Prostate gland (tissue), 2 donors: Measurements from ENCODE around the gene POLA2. TPM values are rescaled to one million over a fixed set of nuclear protein-coding genes. Genes with fewer than 3 reads are reported as not detected.

Experiments used
- DNase-seq: peaks from one replicate; pipeline ENCODE4 v3.0.0-alpha.2; 2019; ENCODE audit warnings: low spot score
- H3K27ac ChIP-seq, 2 donors: fragments of 200-600 bp; sonication (generic); 2 replicates each; pipeline ENCODE4 v1.5.1; 2017 to 2019
- H3K27me3 ChIP-seq: fragments of 200-600 bp; sonication (generic); replicated peaks from 2 replicates; pipeline ENCODE4 v1.5.1; 2019; ENCODE audit not compliant: insufficient read depth
- H3K36me3 ChIP-seq, 2 donors: fragments of 200-600 bp; sonication (generic); 1 replicate in 1 of 2; 2 replicates in 1 of 2; pipeline versions ENCODE4 v1.5.1 to v1.8.1; 2017 to 2019
- H3K4me1 ChIP-seq: fragments of 200-600 bp; sonication (generic); replicated peaks from 2 replicates; pipeline ENCODE4 v1.5.1; 2019
- H3K4me3 ChIP-seq, 2 donors: fragments of 200-600 bp; sonication (generic); 2 replicates each; pipeline ENCODE4 v1.5.1; 2017 to 2019
- H3K9me3 ChIP-seq: fragments of 200-600 bp; sonication (generic); 2 replicates; pipeline ENCODE4 v1.5.1; 2017
- CTCF ChIP-seq, 4 experiments: fragments of 200-600 bp in 2 of 4; fragments of 450-650 bp in 2 of 4; sonication (generic) in 2 of 4; IDR thresholded peaks; 1 replicate in 3 of 4; 2 replicates in 1 of 4; pipeline ENCODE4 v1.5.1; 2016 to 2019; ENCODE audit warnings: antibody characterized with exemption in 4 of 4, mild to moderate bottlenecking in 2 of 4, moderate library complexity in 2 of 4
- POLR2A ChIP-seq: fragments of 450-650 bp; IDR thresholded peaks from one replicate; pipeline ENCODE4 v1.6.1; 2016; ENCODE audit warnings: antibody characterized with exemption, mild to moderate bottlenecking
- POLR2AphosphoS5 ChIP-seq: sonication (generic); formaldehyde crosslinking; IDR thresholded peaks from one replicate; pipeline ENCODE4 v1.6.1; 2017; ENCODE audit warnings: antibody characterized with exemption
- WGBS: methylation state at CpG from one replicate; pipeline ENCODE4 v1.1.5; 2018; 5-methylcytosine and 5-hydroxymethylcytosine counted together
- intact Hi-C: fragments of 100-400 bp; cut with DNase I; formaldehyde crosslinking; loops from one replicate; pipeline ENCODE4 v1.14.2; 2022
- total RNA-seq, 2 donors: library from RNA; depleted of rRNA; stranded (reverse); fragments of >200 nt; gene quantifications; one replicate each; pipeline ENCODE4 v1.1.0, GENCODE V29; 2016

Gene POLA2
- total RNA-seq, 2 donors from 2014 or later = 21.6 to 25.9 TPM

DNA sequence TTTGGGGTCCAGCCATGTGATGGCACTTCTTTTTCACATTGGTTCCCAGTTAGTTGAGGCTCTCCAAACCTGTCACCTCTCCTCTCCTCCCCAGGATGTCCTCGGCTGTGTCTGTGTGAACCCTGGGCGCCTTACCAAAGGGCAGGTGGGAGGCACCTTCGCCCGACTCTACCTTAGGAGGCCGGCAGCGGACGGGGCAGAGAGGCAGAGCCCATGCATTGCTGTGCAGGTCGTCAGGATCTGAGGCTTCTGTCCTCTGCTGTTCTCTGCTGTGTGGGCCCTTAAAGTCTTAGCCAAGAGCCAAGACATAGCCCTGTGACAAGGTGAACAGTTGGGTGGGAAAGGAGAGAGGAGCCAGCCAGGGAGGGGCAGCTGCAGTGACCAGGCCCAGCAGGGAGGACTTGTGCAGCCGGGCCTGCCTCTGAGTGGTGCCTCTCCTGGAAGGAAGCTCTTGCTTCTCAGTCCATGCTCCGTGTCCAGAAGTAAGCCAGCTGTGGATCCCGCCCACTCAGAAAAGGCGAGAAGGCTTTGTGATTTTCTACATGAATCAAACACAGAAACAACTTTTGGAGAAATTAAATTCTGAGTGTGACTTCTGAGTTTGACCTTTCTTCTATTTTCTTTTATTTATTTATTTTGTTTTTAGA is 35.4 kb downstream of the POLA2 start:
- H3K27me3 ChIP-seq = no peaks in the 10 kb centered on the region
- no peaks in the 10 kb centered on the region for H3K9me3 ChIP-seq
- TF ChIP-seq POLR2AphosphoS5 = no peak
- no peak for TF ChIP-seq CTCF (IDR thresholded peaks at IDR 0.05)
- TF ChIP-seq POLR2A = no peak
- H3K4me3 ChIP-seq = no peak overlapping the region
- no peaks in the 10 kb centered on the region for H3K36me3 ChIP-seq
- peak overlapping the region; percentile 33 to 48 for H3K27ac ChIP-seq
- H3K4me1 ChIP-seq = peaks cover 2% of the 10 kb centered on the region
- DNase-seq = no peak
- WGBS = 80% methylated on average over 10 of the region's 12 CpGs
- intact Hi-C loops = no loop called here

- H3K4me1 ChIP-seq = peaks cover 2% of the 10 kb centered on the region
- 20% methylated on average over 2 of the region's 8 CpGs for WGBS
Measured at GRCh38 chr11:65298131-65298535, 36.4 kb downstream of the POLA2 start.

DNA sequence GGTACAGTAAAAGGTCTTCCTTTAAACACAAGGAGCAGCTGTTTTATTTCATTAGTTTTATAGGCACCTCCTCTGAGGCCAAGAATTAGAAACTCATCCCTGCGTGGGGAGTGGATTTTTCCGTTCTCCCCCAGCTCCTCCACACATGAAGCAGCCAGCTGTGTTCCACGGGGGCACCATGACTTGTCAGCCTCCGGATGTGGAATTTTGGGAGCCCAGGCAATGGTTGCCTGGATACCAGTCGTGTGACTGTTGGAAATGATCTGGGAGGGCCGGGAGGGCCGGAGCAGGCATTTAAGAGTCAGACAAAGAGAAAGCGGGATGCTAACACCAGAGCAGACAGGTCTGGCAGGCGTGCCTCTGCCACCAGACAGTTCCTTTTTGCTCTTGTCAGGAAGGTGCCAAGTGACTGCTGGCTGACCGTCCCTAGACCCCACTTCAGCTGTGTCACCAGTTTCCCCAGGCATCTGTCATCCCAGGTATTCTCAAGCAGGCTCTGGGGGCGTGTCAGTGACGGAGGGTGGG is 37.0 kb downstream of the POLA2 start:
- no peak overlapping the region for H3K4me3 ChIP-seq
- H3K27me3 ChIP-seq = no peaks in the 10 kb centered on the region
- TF ChIP-seq POLR2AphosphoS5 (peak; percentile 16), POLR2A (no peak), CTCF (IDR thresholded peaks at IDR 0.05) (no peak)
- DNase-seq = no peak
- intact Hi-C loops = no loop called here
- peaks cover 2% of the 10 kb centered on the region for H3K4me1 ChIP-seq
- peak overlapping the region; percentile 60 to 66 for H3K27ac ChIP-seq
- 23% methylated on average over 12 of the region's 12 CpGs for WGBS
- H3K9me3 ChIP-seq = no peaks in the 10 kb centered on the region
- no peaks in the 10 kb centered on the region for H3K36me3 ChIP-seq

More at GRCh38 chr11:65298131-65298535, 36.4 kb downstream of the POLA2 start:
- Histone ChIP-seq H3K36me3 (no peaks in the 10 kb centered on the region), H3K9me3 (no peaks in the 10 kb centered on the region), H3K27me3 (no peaks in the 10 kb centered on the region), H3K27ac (peak overlapping the region; percentile 60 to 66), H3K4me3 (no peak overlapping the region)
- intact Hi-C loops = no loop called here
- TF ChIP-seq POLR2AphosphoS5 (peak; percentile 5), POLR2A (no peak), CTCF (IDR thresholded peaks at IDR 0.05) (no peak)
- no peak for DNase-seq

GRCh38 chr11:65300621-65301275 is 39.0 kb downstream of the POLA2 start:
- intact Hi-C loops = no loop called here
- Histone ChIP-seq H3K36me3 (no peaks in the 10 kb centered on the region), H3K4me3 (no peak overlapping the region), H3K9me3 (no peaks in the 10 kb centered on the region), H3K27ac (no peak overlapping the region), H3K27me3 (no peaks in the 10 kb centered on the region), H3K4me1 (peaks cover 6% of the 10 kb centered on the region)
- DNase-seq = no peak
- WGBS = 80% methylated on average over 17 of the region's 17 CpGs
- TF ChIP-seq POLR2A (no peak), CTCF (IDR thresholded peaks at IDR 0.05) (no peak), POLR2AphosphoS5 (no peak)
